Heart right ventricle (tissue), 16 donors: ENCODE data around the gene UBA3. TPM values are rescaled to one million over a fixed set of nuclear protein-coding genes. Genes with fewer than 3 reads are reported as not detected.

Experiments
- ATAC-seq, 8 donors: fragments of 200-7000 bp; cut with Tn5 transposase; one replicate each; pipeline ENCODE4 v1.9.1; 2020; ENCODE audit warnings: mild to moderate bottlenecking in 8 of 8, moderate library complexity in 8 of 8, moderate number of reproducible peaks in 1 of 8
- DNase-seq, 2 donors: peaks; one replicate each; pipeline ENCODE4 v3.0.0-alpha.2; 2020
- H3K27ac ChIP-seq, 10 donors: fragments of 200-600 bp; sonication (generic) in 2 of 10; one replicate each; pipeline versions ENCODE4 v1.5.0 to v1.8.0; 2020 to 2022; ENCODE audit warnings: mild to moderate bottlenecking in 3 of 10
- H3K27me3 ChIP-seq, 7 donors: fragments of 200-600 bp; one replicate each; pipeline ENCODE4 v1.8.0; 2021 to 2022; ENCODE audit warnings: mild to moderate bottlenecking in 2 of 7
- H3K36me3 ChIP-seq, 9 donors: fragments of 200-600 bp; sonication (generic) in 1 of 9; one replicate each; pipeline versions ENCODE4 v1.5.0 to v1.8.0; 2020 to 2022; ENCODE audit warnings: mild to moderate bottlenecking in 2 of 9
- H3K4me1 ChIP-seq, 9 donors: fragments of 200-600 bp; sonication (generic) in 1 of 9; one replicate each; pipeline versions ENCODE4 v1.5.0 to v1.8.0; 2020 to 2022; ENCODE audit warnings: mild to moderate bottlenecking in 4 of 9
- H3K4me3 ChIP-seq, 10 donors: fragments of 200-600 bp; sonication (generic) in 2 of 10; one replicate each; pipeline versions ENCODE4 v1.5.0 to v1.8.0; 2020 to 2022; ENCODE audit warnings: mild to moderate bottlenecking in 7 of 10, moderate library complexity in 2 of 10
- H3K9me3 ChIP-seq, 11 donors: fragments of 200-600 bp in 10 of 11; sonication (generic) in 2 of 11; one replicate each; pipeline versions ENCODE4 v1.5.0 to v1.8.0; 2013 to 2022; ENCODE audit warnings: mild to moderate bottlenecking in 2 of 11, control low read depth in 1 of 11, moderate library complexity in 1 of 11
- WGBS, 2 donors: extraction: QIAGEN DNeasy Blood & Tissue Kit; methylation state at CpG; one replicate each; pipeline ENCODE4 v1.1.7; 2013; ENCODE audit warnings: inconsistent platforms in 1 of 2; 5-methylcytosine and 5-hydroxymethylcytosine counted together
- intact Hi-C, 10 donors: fragments of 100-400 bp; cut with DNase I; formaldehyde crosslinking; loops; one replicate each; pipeline versions ENCODE4 v1.11.1 to v1.14.2; 2022
- polyA plus RNA-seq, 2 donors: library from polyadenylated mRNA; stranded (reverse); fragments of 200-250 nt; gene quantifications; one replicate each; pipeline ENCODE4 v1.2.3, GENCODE V29; 2013
- total RNA-seq, 10 donors: library from RNA; stranded (reverse); fragmentation: NEBNext Ultra II Directional in 3 of 10; extraction: Animal tissue kit (Norgen Biotek cat#: 25700) in 3 of 10; gene quantifications; one replicate each; pipeline versions ENCODE4 v1.2.1 to v1.2.4, GENCODE V29; 2021 to 2023
- TF ChIP-seq, protein P1 (sequence below), 9 donors: fragments of 200-600 bp; sonication (generic) in 2 of 9; IDR thresholded peaks; one replicate each; pipeline versions ENCODE4 v1.5.0 to v1.8.0; 2021 to 2022; ENCODE audit warnings: antibody characterized with exemption in 9 of 9, mild to moderate bottlenecking in 5 of 9, moderate library complexity in 1 of 9
- donor health status: Arrhythmogenic right ventricular cardiomyopathy.
- donor health status: ischemic (EF 13 %, LVEDD 7.1; RV severe dilation, severe dysfunction).
- donor health status: healthy with polysubstance abuse.
- donor health status: DM: no; HTN: yes; CAD: no.
- donor health status: DM: no; HTN: no; CAD: no.
- donor health status: ischemic (EF 25% LVEDD 6.9; RV normal size, moderate dysfunction).
- donor health status: ischemic (EF 25% LVEDD 5.7; RV mildly dilated, moderate dysfunction).
- donor health status: healthy.
- donor health status: DM: yes; HTN: yes; CAD: no.
- donor health status: Ischemic cardiomyopathy.
- donor health status: ischemic (EF 35%, LVEDD 5.7; RV mildly dilated, moderate dysfunction).
- donor health status: nonischemic (EF 11% LVEDD 7.7; RV severe dilation, severe dysfunction).
- donor health status: DM: yes; HTN: yes; CAD: no.
- donor health status: PGD.
- donor health status: ischemic (EF 29% LVEDD 5.4; RV normal size, mild dysfunction).
- donor health status: nonischemic (EF 23%, LVEDD 6.1; RV moderate dilation, normal function).

The UBA3 gene
- total and polyA plus RNA-seq, 12 donors, result 36.7 to 119 (median 86.5) TPM

GRCh38 chr3:69031635-69032034, 48.5 kb downstream of the UBA3 start:
- TF ChIP-seq, protein P1, sequence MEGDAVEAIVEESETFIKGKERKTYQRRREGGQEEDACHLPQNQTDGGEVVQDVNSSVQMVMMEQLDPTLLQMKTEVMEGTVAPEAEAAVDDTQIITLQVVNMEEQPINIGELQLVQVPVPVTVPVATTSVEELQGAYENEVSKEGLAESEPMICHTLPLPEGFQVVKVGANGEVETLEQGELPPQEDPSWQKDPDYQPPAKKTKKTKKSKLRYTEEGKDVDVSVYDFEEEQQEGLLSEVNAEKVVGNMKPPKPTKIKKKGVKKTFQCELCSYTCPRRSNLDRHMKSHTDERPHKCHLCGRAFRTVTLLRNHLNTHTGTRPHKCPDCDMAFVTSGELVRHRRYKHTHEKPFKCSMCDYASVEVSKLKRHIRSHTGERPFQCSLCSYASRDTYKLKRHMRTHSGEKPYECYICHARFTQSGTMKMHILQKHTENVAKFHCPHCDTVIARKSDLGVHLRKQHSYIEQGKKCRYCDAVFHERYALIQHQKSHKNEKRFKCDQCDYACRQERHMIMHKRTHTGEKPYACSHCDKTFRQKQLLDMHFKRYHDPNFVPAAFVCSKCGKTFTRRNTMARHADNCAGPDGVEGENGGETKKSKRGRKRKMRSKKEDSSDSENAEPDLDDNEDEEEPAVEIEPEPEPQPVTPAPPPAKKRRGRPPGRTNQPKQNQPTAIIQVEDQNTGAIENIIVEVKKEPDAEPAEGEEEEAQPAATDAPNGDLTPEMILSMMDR (IDR thresholded peaks at IDR 0.05), result no peak
- no peak overlapping the region for H3K4me3 ChIP-seq
- ATAC-seq (no peak), DNase-seq (no peak)
- H3K27me3 ChIP-seq, result no peaks in the 10 kb centered on the region
- intact Hi-C loops, result no loop called here
- peaks cover 0 to 100% (median 55%) of the 10 kb centered on the region in 9 donors for H3K36me3 ChIP-seq
- no peaks in the 10 kb centered on the region for H3K9me3 ChIP-seq
- H3K27ac ChIP-seq, result no peak overlapping the region
- peaks cover 0 to 6% (median 0%) of the 10 kb centered on the region in 9 donors for H3K4me1 ChIP-seq
- WGBS, 2 donors, result 88 to 94% methylated on average over 1 of the region's 1 CpG

DNA sequence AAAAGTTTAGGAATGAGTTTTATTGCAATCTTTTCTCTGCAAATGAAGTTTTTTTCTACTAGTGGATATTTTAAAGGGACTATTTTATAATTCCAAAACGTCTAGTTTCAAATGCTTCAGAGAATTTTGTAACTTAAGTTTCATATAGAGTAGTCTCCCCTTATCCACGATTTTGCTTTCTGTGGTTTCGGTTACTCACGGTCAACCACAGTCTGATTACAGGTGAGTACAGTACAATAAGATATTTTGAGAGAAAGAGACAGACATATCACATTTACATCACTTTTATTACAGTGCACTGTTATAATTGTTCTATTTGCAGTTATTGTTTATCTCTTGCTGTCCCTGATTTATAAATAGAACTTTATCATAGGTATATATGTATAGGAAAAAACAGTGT, 59.3 kb downstream of the UBA3 start:
- no peak for ATAC-seq
- no peaks in the 10 kb centered on the region for H3K9me3 ChIP-seq
- DNase-seq, result no peak
- H3K27me3 ChIP-seq, result no peaks in the 10 kb centered on the region
- no peaks in the 10 kb centered on the region for H3K4me1 ChIP-seq
- TF ChIP-seq, protein P1 (IDR thresholded peaks at IDR 0.05), result no peak
- H3K4me3 ChIP-seq, result no peak overlapping the region
- intact Hi-C loops, result no loop called here
- H3K36me3 ChIP-seq, result peaks cover 0 to 87% (median 25%) of the 10 kb centered on the region in 9 donors
- H3K27ac ChIP-seq, result no peak overlapping the region
- WGBS, 2 donors, result 72 to 73% methylated on average over 4 of the region's 4 CpGs

GRCh38 chr3:69020424-69020823, 59.7 kb downstream of the UBA3 start:
- TF ChIP-seq, protein P1 (IDR thresholded peaks at IDR 0.05), result peak in 6 of 9 donors; percentile 21 to 49 (median 40)
- Histone ChIP-seq H3K4me1 (peaks cover 0 to 3% (median 0%) of the 10 kb centered on the region in 9 donors), H3K36me3 (peaks cover 0 to 82% (median 21%) of the 10 kb centered on the region in 9 donors), H3K9me3 (no peaks in the 10 kb centered on the region), H3K27me3 (no peaks in the 10 kb centered on the region), H3K27ac (no peak overlapping the region), H3K4me3 (no peak overlapping the region)
- no peak for DNase-seq
- intact Hi-C loops, result no loop called here
- ATAC-seq, result no peak
- WGBS, 2 donors, result 51 to 52% methylated on average over 2 of the region's 2 CpGs

DNA sequence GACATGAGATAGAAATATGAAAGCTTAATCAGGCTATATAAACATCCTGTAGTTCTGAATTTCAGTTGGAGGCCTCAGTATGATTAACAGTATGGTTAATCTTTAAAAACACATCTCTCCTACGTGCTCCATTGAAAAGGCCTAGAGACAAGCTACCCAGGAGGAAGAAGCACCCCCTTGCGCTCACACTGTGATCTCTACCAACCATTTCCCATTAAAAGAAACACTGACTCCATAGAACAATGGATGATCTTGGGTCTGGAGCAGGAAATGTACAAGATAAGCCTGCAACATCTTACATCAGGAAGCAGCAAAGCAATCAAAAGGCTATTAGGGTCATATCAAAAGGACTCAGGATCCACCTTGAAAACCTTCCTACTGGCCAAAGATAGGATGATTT, 63.3 kb downstream of the UBA3 start:
- intact Hi-C loops, result no loop called here
- Histone ChIP-seq H3K4me3 (no peak overlapping the region), H3K27ac (no peak overlapping the region), H3K27me3 (no peaks in the 10 kb centered on the region), H3K4me1 (peaks cover 0 to 27% (median 14%) of the 10 kb centered on the region in 9 donors), H3K9me3 (no peaks in the 10 kb centered on the region), H3K36me3 (peaks cover 0 to 47% (median 11%) of the 10 kb centered on the region in 9 donors)
- WGBS, 2 donors, result 87 to 90% methylated on average over 2 of the region's 2 CpGs
- DNase-seq (no peak), ATAC-seq (no peak)
- TF ChIP-seq, protein P1 (IDR thresholded peaks at IDR 0.05), result no peak
